PC-3 (cell line): ENCODE measurements around the gene DENND4B. TPM values are rescaled to one million over a fixed set of nuclear protein-coding genes. Genes with fewer than 3 reads are reported as not detected.
A peak's percentile ranks its signal among the peaks of the same experiment; 100 is the strongest.

Source experiments
- ATAC-seq: fragments of 200-7000 bp; cut with Tn5 transposase; 2 replicates; pipeline ENCODE4 v1.9.1; 2020; ENCODE audit warnings: mild to moderate bottlenecking, moderate library complexity
- BruUV-seq: library from RNA; stranded (reverse); fragments of 400-500 nt; replicated peaks from 2 replicates; lab custom pipeline; 2021; lab: Mats Ljungman, UMichigan
- CTCF ChIA-PET: fragments of 300-600 bp; sonication (Branson Sonifier 250); formaldehyde crosslinking; loops from one replicate; lab custom pipeline; 2022; ENCODE audit warnings: antibody characterized with exemption; lab: Charles Lee
- POLR2A ChIA-PET: fragments of 300-600 bp; sonication (Branson Sonifier 250); formaldehyde crosslinking; loops from one replicate; lab custom pipeline; 2022; ENCODE audit warnings: antibody characterized with exemption; ENCODE audit not compliant: unreplicated experiment; lab: Charles Lee
- DNase-seq: peaks from one replicate; pipeline ENCODE4 v3.0.0-alpha.2; 2015
- H2AFZ ChIP-seq: fragments of 300-600 bp; sonication (generic); 2 replicates; pipeline ENCODE4 v1.6.0; 2016; ENCODE audit warnings: antibody characterized with exemption, low read length
- H3F3A ChIP-seq: fragments of 300-600 bp; sonication (generic); one replicate; pipeline ENCODE4 v1.6.0; 2017; ENCODE audit warnings: antibody characterized with exemption, low read length, control low read depth, mild to moderate bottlenecking; ENCODE audit not compliant: unreplicated experiment
- H3K27ac ChIP-seq: fragments of 300-600 bp; sonication (generic); 2 replicates; pipeline ENCODE4 v1.5.1; 2016; ENCODE audit warnings: mild to moderate bottlenecking, low read length
- H3K27me3 ChIP-seq: fragments of 300-600 bp; sonication (generic); 2 replicates; pipeline ENCODE4 v1.6.1; 2016; ENCODE audit warnings: low read length, mixed read lengths
- H3K36me3 ChIP-seq: fragments of 300-600 bp; sonication (generic); 2 replicates; pipeline ENCODE4 v1.6.1; 2016; ENCODE audit warnings: low read depth, mixed run types, low read length, mixed read lengths
- H3K4me1 ChIP-seq: fragments of 300-600 bp; sonication (generic); 2 replicates; pipeline ENCODE4 v1.5.1; 2016; ENCODE audit warnings: low read length; ENCODE audit not compliant: insufficient read depth
- H3K4me2 ChIP-seq: fragments of 300-600 bp; sonication (generic); 2 replicates; pipeline ENCODE4 v1.6.0; 2016; ENCODE audit warnings: low read length
- H3K4me3 ChIP-seq: fragments of 300-600 bp; sonication (generic); 2 replicates; pipeline ENCODE4 v1.5.1; 2016; ENCODE audit warnings: mild to moderate bottlenecking, low read length, mixed read lengths
- H3K79me2 ChIP-seq: fragments of 300-600 bp; sonication (generic); 2 replicates; pipeline ENCODE4 v1.6.1; 2017; ENCODE audit warnings: low read length, mixed read lengths
- H3K9ac ChIP-seq: fragments of 300-600 bp; sonication (generic); 2 replicates; pipeline ENCODE4 v1.6.0; 2016; ENCODE audit warnings: mild to moderate bottlenecking, low read length
- H3K9me2 ChIP-seq: fragments of 300-600 bp; sonication (generic); replicated peaks from 2 replicates; pipeline ENCODE4 v1.6.1; 2016; ENCODE audit warnings: mixed run types, low read length, mixed read lengths
- H3K9me3 ChIP-seq: fragments of 300-600 bp; sonication (generic); 2 replicates; pipeline ENCODE4 v1.6.1; 2016; ENCODE audit warnings: low read length, mixed read lengths
- H4K20me1 ChIP-seq: fragments of 300-600 bp; sonication (generic); 2 replicates; pipeline ENCODE4 v1.6.1; 2016; ENCODE audit warnings: low read length, mixed read lengths
- EZH2 ChIP-seq: fragments of 300-600 bp; sonication (generic); IDR thresholded peaks from one replicate; pipeline ENCODE4 v1.6.1; 2017; ENCODE audit warnings: antibody characterized with exemption, mild to moderate bottlenecking, low read length; ENCODE audit not compliant: unreplicated experiment
- EZH2phosphoT487 ChIP-seq: fragments of 300-600 bp; sonication (generic); IDR thresholded peaks from 2 replicates; pipeline ENCODE4 v1.6.1; 2018; ENCODE audit warnings: mild to moderate bottlenecking, antibody characterized with exemption, low read length, borderline replicate concordance
- intact Hi-C: fragments of 100-400 bp; cut with micrococcal nuclease; formaldehyde crosslinking; loops from 2 replicates; pipeline ENCODE4 v1.9.0; 2023
- total RNA-seq: library from RNA; depleted of rRNA; stranded (reverse); fragments of >200 nt; gene quantifications from 2 replicates; pipeline ENCODE4 v1.2.3, GENCODE V29; 2014
- TF ChIP-seq, protein P1 (sequence below): fragments of 300-600 bp; sonication (generic); conservative IDR thresholded peaks from 2 replicates; pipeline ENCODE4 v1.5.1; 2017; ENCODE audit warnings: antibody characterized with exemption, low read depth, mild to moderate bottlenecking, low read length

DENND4B gene
- total RNA-seq, 1 experiment from 2014 or later: 27.3 TPM

DNA sequence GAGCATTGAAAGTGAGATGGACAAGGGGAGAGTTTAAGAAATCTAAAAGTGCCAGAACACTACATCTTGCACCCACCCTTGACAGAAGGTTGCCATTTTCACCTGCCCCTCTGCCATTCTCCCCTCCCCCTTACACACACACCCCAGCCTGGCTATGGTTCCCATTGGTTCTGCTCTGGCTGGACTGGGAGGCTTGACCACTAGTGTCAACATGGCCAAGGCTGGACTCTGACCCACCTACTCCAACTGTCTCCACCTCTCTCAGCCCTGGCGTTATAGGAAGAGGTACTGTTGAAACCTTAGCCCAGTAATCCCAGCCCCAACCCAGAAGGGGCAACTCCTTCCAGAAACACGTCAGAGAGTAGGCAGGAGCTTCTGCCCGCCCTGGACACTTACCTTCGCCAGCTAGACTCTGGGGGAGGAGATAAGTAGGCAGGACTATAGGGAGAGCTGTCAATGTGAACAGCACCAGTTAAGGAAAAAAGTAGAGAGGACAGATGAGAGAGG, 7.4 kb upstream of the DENND4B start:
- Histone ChIP-seq H3K27ac (no peak overlapping the region), H3K9me2 (no peaks in the 10 kb centered on the region), H3K4me1 (peaks cover 25% of the 10 kb centered on the region), H3K9me3 (no peaks in the 10 kb centered on the region), H3K4me3 (no peak overlapping the region), H4K20me1 (peaks cover 10% of the 10 kb centered on the region), H2AFZ (no peak overlapping the region), H3K4me2 (no peak overlapping the region), H3K79me2 (peaks cover 50% of the 10 kb centered on the region), H3K27me3 (no peaks in the 10 kb centered on the region), H3F3A (peaks cover 2% of the 10 kb centered on the region), H3K36me3 (peaks cover 26% of the 10 kb centered on the region; the same call in 1 of the 2 replicates), H3K9ac (no peak overlapping the region)
- CTCF ChIA-PET: no interaction called here
- TF ChIP-seq EZH2phosphoT487: no peak
- TF ChIP-seq, protein P1, sequence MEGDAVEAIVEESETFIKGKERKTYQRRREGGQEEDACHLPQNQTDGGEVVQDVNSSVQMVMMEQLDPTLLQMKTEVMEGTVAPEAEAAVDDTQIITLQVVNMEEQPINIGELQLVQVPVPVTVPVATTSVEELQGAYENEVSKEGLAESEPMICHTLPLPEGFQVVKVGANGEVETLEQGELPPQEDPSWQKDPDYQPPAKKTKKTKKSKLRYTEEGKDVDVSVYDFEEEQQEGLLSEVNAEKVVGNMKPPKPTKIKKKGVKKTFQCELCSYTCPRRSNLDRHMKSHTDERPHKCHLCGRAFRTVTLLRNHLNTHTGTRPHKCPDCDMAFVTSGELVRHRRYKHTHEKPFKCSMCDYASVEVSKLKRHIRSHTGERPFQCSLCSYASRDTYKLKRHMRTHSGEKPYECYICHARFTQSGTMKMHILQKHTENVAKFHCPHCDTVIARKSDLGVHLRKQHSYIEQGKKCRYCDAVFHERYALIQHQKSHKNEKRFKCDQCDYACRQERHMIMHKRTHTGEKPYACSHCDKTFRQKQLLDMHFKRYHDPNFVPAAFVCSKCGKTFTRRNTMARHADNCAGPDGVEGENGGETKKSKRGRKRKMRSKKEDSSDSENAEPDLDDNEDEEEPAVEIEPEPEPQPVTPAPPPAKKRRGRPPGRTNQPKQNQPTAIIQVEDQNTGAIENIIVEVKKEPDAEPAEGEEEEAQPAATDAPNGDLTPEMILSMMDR: no peak
- no peak for TF ChIP-seq EZH2
- intact Hi-C loops: no loop called here
- ATAC-seq (no peak), DNase-seq (no peak)
- BruUV-seq: no TSS peak
- POLR2A ChIA-PET: no interaction called here

DNA sequence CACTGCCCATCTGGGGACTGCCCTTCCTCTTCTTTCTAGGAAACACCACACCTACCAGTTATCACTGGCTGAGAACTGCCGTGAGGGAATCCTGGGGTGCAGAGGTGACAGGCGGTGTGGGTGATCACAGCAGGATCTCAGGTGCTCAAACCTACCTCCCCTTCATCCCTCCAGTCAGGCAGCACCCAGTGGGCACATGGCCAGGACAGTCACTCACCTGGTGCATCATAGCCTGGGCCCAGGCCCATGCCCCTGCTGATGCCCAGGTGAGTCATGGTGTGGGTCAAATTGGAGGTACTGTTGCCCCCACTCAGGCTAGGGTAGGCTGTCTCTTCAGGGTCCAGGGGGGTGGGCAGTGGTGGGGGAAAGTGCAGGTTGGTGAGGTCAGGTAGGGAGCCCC, 5.3 kb upstream of the DENND4B start:
- no peaks in the 10 kb centered on the region for H3F3A ChIP-seq
- intact Hi-C loops: no loop called here
- no peak overlapping the region for H3K27ac ChIP-seq
- H3K36me3 ChIP-seq: peaks cover 33% of the 10 kb centered on the region; the same call in 1 of the 2 replicates
- DNase-seq: peak; percentile 88
- ATAC-seq: peak; percentile 49
- H3K27me3 ChIP-seq: no peaks in the 10 kb centered on the region
- H3K4me1 ChIP-seq: peaks cover 19% of the 10 kb centered on the region
- CTCF ChIA-PET: no interaction called here
- no peak for TF ChIP-seq EZH2
- no peak for TF ChIP-seq EZH2phosphoT487
- TF ChIP-seq, protein P1: no peak
- H2AFZ ChIP-seq: no peak overlapping the region
- no peak overlapping the region for H3K4me3 ChIP-seq
- no peaks in the 10 kb centered on the region for H3K9me2 ChIP-seq
- POLR2A ChIA-PET: no interaction called here
- H3K9ac ChIP-seq: no peak overlapping the region
- H3K9me3 ChIP-seq: no peaks in the 10 kb centered on the region
- peaks cover 8% of the 10 kb centered on the region for H4K20me1 ChIP-seq
- BruUV-seq: no TSS peak
- peaks cover 35% of the 10 kb centered on the region for H3K79me2 ChIP-seq
- no peak overlapping the region for H3K4me2 ChIP-seq

DNA sequence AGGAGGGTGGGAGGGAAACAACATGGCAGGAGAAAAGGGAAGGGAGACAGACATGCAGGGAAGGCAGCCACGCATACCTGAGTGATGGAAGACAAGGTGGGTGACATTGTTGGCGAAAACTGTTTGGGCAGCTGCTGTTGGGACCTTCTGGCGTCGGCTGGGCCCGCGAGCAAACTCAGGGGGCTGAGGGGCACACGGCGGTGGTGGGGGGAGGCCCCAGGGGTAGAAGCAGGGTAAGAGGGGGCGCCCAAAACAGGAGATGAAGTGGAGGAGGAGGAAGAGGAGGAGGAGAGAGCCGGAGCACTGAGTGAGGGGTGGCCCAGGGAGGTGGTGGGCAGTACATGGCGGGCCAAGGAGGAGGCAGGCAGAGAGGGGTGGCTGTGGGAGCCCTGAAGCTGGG, 4.7 kb upstream of the DENND4B start:
- Histone ChIP-seq H3K4me2 (no peak overlapping the region), H3K9ac (no peak overlapping the region), H3F3A (no peaks in the 10 kb centered on the region), H3K36me3 (peaks cover 33% of the 10 kb centered on the region; the same call in 1 of the 2 replicates), H3K4me3 (no peak overlapping the region), H3K27me3 (no peaks in the 10 kb centered on the region), H3K9me2 (no peaks in the 10 kb centered on the region), H3K4me1 (peaks cover 14% of the 10 kb centered on the region), H3K9me3 (no peaks in the 10 kb centered on the region), H3K79me2 (peaks cover 29% of the 10 kb centered on the region), H2AFZ (no peak overlapping the region), H4K20me1 (peaks cover 2% of the 10 kb centered on the region), H3K27ac (no peak overlapping the region)
- ATAC-seq (no peak), DNase-seq (no peak)
- TF ChIP-seq, protein P1: no peak
- no peak for TF ChIP-seq EZH2
- no TSS peak for BruUV-seq
- CTCF ChIA-PET: no interaction called here
- POLR2A ChIA-PET: no interaction called here
- intact Hi-C loops: no loop called here
